Fibroblast of gingiva (primary cell): Measurements from ENCODE around the gene SDK2.
"Not testable (repeated sequence)": the region's sequence is repeated elsewhere in the genome, so short reads cannot be mapped to it uniquely, and the experiment has no call there.

Experiments used
- DNase-seq: peaks from one replicate; pipeline ENCODE4 v3.0.0-alpha.2; 2011; ENCODE audit warnings: low read depth

The SDK2 gene

GRCh38 chr17:73482251-73482716 lies 162.0 kb downstream of the SDK2 start:
- no peak for DNase-seq

GRCh38 chr17:73481676-73482075 lies 162.6 kb downstream of the SDK2 start:
- DNase-seq: no peak

GRCh38 chr17:73480740-73481139 lies 163.5 kb downstream of the SDK2 start:
- no peak for DNase-seq

- DNase-seq: no peak
Observed at GRCh38 chr17:73478768-73479424, 165.3 kb downstream of the SDK2 start.

GRCh38 chr17:73478334-73478733 lies 165.9 kb downstream of the SDK2 start:
- no peak for DNase-seq

- DNase-seq: no peak
Observed at GRCh38 chr17:73476890-73477350, 167.3 kb downstream of the SDK2 start.

- no peak for DNase-seq
Observed at GRCh38 chr17:73474370-73474988, 169.8 kb downstream of the SDK2 start.

GRCh38 chr17:73472715-73473114 lies 171.5 kb downstream of the SDK2 start:
- not testable (repeated sequence) for DNase-seq

GRCh38 chr17:73471924-73472323 lies 172.3 kb downstream of the SDK2 start:
- no peak for DNase-seq

GRCh38 chr17:73470316-73470826 lies 173.9 kb downstream of the SDK2 start:
- no peak for DNase-seq

- no peak for DNase-seq
Observed at GRCh38 chr17:73469311-73469710, 174.9 kb downstream of the SDK2 start.

- DNase-seq: no peak
Observed at GRCh38 chr17:73468221-73468620, 176.0 kb downstream of the SDK2 start.

- DNase-seq: no peak
Observed at GRCh38 chr17:73467651-73468050, 176.6 kb downstream of the SDK2 start.

GRCh38 chr17:73466704-73467433 lies 177.4 kb downstream of the SDK2 start:
- no peak for DNase-seq

GRCh38 chr17:73465953-73466230 lies 178.4 kb downstream of the SDK2 start:
- DNase-seq: no peak

GRCh38 chr17:73465130-73465952 lies 178.9 kb downstream of the SDK2 start:
- DNase-seq: no peak

- DNase-seq: no peak
Observed at GRCh38 chr17:73464447-73464846, 179.8 kb downstream of the SDK2 start.

GRCh38 chr17:73463821-73464220 lies 180.4 kb downstream of the SDK2 start:
- no peak for DNase-seq

GRCh38 chr17:73462823-73463222 lies 181.4 kb downstream of the SDK2 start:
- no peak for DNase-seq

GRCh38 chr17:73459980-73460379 lies 184.3 kb downstream of the SDK2 start:
- no peak for DNase-seq

- no peak for DNase-seq
Observed at GRCh38 chr17:73455767-73456166, 188.5 kb downstream of the SDK2 start.

- no peak for DNase-seq
Observed at GRCh38 chr17:73455050-73455687, 189.1 kb downstream of the SDK2 start.
